ENCODE data around the gene PTPRE. TPM values are rescaled to one million over a fixed set of nuclear protein-coding genes. Genes with fewer than 3 reads are reported as not detected.

The PTPRE gene
- total RNA-seq, 4 donors from 2014 or later = 17.4 to 23.0 (median 20.1) TPM

DNA sequence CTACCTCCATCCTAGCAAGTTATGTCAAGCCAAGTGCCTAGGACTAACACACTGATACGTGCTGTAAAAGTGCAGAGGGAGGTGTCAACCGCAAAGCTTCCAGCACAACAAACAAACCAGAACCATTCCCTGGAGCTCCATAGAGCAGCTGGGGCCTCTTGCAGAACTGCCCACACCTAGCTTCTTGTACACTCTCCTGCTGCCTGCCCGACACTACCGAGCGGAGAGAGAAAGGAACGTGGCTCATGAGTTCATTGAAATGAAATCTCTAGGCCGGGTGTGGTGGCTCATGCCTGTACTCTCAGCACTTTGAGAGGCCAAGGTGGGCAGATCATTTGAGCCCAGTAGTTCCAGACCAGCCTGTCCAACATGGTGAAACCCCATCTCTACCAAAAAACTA lies 145.8 kb downstream of the PTPRE start:
- no peak for DNase-seq (ENCODE audit: low spot score in 2 of 2)
- WGBS, 2 donors = 87 to 95% methylated on average over 7 of the region's 7 CpGs
- H3K4me3 ChIP-seq (ENCODE audit: low read depth, poor library complexity, severe bottlenecking) = no peak overlapping the region
- intact Hi-C loops (cut with DNase I; ENCODE audit: low total_unique reads) = no loop called here
- TF ChIP-seq, protein P1, sequence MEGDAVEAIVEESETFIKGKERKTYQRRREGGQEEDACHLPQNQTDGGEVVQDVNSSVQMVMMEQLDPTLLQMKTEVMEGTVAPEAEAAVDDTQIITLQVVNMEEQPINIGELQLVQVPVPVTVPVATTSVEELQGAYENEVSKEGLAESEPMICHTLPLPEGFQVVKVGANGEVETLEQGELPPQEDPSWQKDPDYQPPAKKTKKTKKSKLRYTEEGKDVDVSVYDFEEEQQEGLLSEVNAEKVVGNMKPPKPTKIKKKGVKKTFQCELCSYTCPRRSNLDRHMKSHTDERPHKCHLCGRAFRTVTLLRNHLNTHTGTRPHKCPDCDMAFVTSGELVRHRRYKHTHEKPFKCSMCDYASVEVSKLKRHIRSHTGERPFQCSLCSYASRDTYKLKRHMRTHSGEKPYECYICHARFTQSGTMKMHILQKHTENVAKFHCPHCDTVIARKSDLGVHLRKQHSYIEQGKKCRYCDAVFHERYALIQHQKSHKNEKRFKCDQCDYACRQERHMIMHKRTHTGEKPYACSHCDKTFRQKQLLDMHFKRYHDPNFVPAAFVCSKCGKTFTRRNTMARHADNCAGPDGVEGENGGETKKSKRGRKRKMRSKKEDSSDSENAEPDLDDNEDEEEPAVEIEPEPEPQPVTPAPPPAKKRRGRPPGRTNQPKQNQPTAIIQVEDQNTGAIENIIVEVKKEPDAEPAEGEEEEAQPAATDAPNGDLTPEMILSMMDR (IDR thresholded peaks at IDR 0.05) = no peak
- no peak for TF ChIP-seq POLR2A (IDR thresholded peaks at IDR 0.05)

DNA sequence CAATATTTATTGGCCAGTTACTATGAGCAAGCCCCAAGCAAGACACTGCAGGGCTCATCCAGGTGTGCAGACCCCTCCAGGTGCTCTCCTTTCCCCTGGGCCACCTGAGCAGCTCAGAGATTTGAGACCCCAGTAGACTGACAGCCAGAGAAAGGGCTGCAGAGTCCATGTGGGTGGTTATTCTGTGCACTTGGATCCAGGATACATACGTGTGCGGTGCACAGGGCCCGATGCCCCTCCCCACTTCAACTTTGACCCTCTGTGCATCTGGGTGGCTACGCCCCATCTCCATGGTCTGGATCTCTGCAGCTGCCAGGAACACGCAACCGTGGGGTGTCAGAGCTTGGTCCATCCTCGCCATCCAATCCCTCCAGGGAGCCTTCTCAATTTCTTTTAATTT lies 146.5 kb downstream of the PTPRE start:
- no peak for DNase-seq (ENCODE audit: low spot score in 2 of 2)
- TF ChIP-seq POLR2A (IDR thresholded peaks at IDR 0.05) = no peak
- TF ChIP-seq, protein P1 (IDR thresholded peaks at IDR 0.05) = no peak
- 94 to 98% methylated on average over 7 of the region's 7 CpGs for WGBS, 2 donors
- intact Hi-C loops (cut with DNase I; ENCODE audit: low total_unique reads) = no loop called here
- no peak overlapping the region for H3K4me3 ChIP-seq (ENCODE audit: low read depth, poor library complexity, severe bottlenecking)

DNA sequence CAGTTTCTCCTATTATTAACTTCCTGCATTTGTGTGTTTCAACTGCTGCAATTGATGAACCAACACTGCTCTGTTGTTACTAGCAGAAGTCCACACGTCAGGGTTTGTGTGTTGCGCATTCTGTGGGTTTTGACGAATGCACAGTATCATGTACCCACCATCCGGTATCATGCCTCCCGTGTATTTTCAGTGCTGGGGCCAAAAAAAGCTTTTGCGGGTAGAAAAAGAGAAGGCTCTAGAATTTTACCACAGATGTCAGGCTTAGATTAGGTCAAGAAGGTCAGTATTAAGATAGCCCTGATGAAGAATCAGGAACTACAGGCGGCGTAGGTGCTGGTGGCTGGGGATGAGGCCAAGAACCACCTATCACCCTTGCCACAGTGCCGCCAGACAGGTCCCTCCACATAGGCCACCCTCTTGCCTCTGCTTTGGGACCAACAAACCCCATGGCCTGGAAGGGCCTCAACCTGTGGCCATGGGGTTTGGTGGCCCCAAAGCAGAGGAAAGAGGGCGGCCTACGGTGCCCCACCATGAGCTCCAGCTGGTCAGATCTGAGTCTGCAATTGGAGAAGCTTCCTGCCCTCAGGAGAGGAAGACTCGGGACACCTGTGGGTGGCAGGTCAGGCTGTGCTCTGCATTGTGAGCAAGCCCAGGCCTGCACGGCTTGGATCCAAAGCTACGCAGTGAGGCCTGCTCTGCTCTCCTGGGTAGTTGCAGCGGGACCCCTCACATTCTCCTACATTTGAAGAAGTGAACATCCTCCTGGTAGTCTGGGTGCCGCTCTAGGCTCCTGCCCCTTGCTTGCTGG lies 147.5 kb downstream of the PTPRE start:
- intact Hi-C loops (cut with DNase I; ENCODE audit: low total_unique reads) = no loop called here
- 77 to 84% methylated on average over 16 of the region's 16 CpGs for WGBS, 2 donors
- TF ChIP-seq POLR2A (IDR thresholded peaks at IDR 0.05) = no peak
- TF ChIP-seq, protein P1 (IDR thresholded peaks at IDR 0.05) = no peak
- no peak overlapping the region for H3K4me3 ChIP-seq (ENCODE audit: low read depth, poor library complexity, severe bottlenecking)
- no peak for DNase-seq (ENCODE audit: low spot score in 2 of 2)

DNA sequence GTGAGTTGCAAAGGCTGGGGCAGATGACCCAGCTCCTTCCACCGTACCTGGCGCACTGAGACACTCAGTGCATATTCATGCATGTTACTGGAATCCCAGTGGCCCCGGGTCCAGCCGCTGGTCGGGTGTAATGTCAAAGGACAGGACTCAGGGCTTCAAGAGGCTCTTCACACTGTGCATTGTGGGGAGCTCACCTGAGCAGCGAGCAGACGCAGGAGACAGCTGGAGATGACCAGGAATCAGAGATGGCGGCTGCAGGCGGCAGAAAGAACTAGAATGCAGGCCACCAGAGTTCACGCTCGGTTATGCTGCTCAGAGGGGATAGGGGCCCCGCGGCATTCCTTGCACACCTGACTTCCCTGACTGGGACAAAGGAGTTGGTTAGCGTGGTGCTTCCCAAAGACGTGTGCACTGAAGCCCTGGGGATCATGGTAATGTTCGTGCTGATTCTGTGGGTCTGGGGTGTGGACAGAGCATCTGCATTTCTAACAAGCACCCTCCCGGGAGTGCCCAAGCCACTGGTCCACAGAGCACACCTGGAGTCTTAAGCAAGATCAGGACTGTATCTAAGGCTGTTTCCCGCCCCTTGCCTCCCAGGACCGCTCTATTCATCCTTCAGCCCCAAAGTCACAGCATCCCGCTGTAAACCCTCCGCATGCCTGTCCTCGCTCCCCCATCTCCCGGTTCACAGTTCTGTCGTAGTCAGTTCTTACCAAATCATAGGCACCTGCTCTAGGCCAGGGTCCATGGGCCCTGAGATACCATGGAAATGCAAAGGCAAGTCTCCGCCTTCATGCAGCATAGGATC lies 148.4 kb downstream of the PTPRE start:
- TF ChIP-seq, protein P1 (IDR thresholded peaks at IDR 0.05) = no peak
- no peak for TF ChIP-seq POLR2A (IDR thresholded peaks at IDR 0.05)
- 96% methylated on average over 24 to 25 of the region's 25 CpGs for WGBS, 2 donors
- no peak for DNase-seq (ENCODE audit: low spot score in 2 of 2)
- no peak overlapping the region for H3K4me3 ChIP-seq (ENCODE audit: low read depth, poor library complexity, severe bottlenecking)
- intact Hi-C loops (cut with DNase I; ENCODE audit: low total_unique reads) = no loop called here

DNA sequence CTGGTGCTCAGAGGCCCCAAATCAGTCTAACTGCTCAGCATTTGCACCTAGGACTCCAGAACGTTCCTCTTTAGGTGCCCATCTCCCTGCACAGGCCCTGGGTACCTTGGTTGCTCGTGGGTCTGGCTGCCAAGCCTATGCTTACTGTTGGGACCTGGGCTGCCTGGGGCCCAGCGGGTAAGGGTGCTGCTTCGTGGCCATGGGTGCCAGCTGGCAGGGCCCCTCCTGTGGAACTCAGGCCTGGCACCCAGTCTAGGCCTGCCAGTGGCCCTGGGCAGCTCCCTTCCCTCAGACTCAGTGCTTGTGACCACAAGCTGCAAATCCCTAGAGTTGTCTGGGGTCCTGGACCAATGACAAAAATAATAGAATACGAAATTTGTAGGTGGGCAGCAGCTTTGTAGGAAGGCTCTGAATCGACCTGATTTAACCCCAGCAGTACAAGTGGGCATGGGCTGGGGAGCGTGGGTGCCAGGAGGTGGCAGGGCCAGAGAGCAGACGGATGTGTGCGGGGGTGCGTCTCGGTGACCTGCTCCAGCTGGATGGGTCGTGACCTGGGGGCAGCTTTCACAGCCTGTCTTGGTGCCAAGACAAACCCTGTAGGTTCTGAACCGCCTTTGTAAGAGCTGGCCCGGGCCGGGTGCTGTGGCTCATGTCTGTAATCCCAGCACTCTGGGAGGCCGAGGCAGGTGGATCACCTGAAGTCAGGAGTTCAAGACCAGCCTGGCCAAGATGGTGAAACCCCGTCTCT lies 149.6 kb downstream of the PTPRE start:
- intact Hi-C loops (cut with DNase I; ENCODE audit: low total_unique reads) = no loop called here

More for the DNA sequence above, 149.6 kb downstream of the PTPRE start:
- TF ChIP-seq, protein P1 (IDR thresholded peaks at IDR 0.05) = no peak
- no peak for TF ChIP-seq POLR2A (IDR thresholded peaks at IDR 0.05)
- H3K4me3 ChIP-seq (ENCODE audit: low read depth, poor library complexity, severe bottlenecking) = no peak overlapping the region
- 73 to 80% methylated on average over 15 to 17 of the region's 17 CpGs for WGBS, 2 donors
- DNase-seq (ENCODE audit: low spot score in 2 of 2) = no peak

All from lower leg skin (tissue), 4 donors.